H9 (cell line): Measurements from ENCODE around the gene PLAC8. TPM values are rescaled to one million over a fixed set of nuclear protein-coding genes. Genes with fewer than 3 reads are reported as not detected.

ENCODE experiments used
- DNase-seq: peaks from one replicate; pipeline ENCODE4 v3.0.0-alpha.2; 2017
- H2AFZ ChIP-seq: one replicate; pipeline ENCODE4 v1.6.1; 2013; ENCODE audit warnings: mild to moderate bottlenecking, low read length, control low read depth, moderate library complexity
- H2AK5ac ChIP-seq: 2 replicates; pipeline ENCODE4 v1.6.1; 2013; ENCODE audit warnings: low read length, control low read depth, mixed read lengths; ENCODE audit not compliant: insufficient read length
- H2BK120ac ChIP-seq: one replicate; pipeline ENCODE4 v1.6.1; 2013; ENCODE audit warnings: low read depth, mild to moderate bottlenecking, low read length, control low read depth, inconsistent platforms; ENCODE audit not compliant: poor library complexity, severe bottlenecking
- H2BK12ac ChIP-seq: 2 replicates; pipeline ENCODE4 v1.6.1; 2013; ENCODE audit warnings: low read length, control low read depth, mixed read lengths, low read depth; ENCODE audit not compliant: insufficient read length
- H2BK15ac ChIP-seq: 2 replicates; pipeline ENCODE4 v1.6.1; 2013; ENCODE audit warnings: low read depth, low read length, control low read depth
- H2BK20ac ChIP-seq: one replicate; pipeline ENCODE4 v1.6.1; 2013; ENCODE audit warnings: low read depth, mild to moderate bottlenecking, low read length, control low read depth, inconsistent platforms; ENCODE audit not compliant: poor library complexity, severe bottlenecking
- H2BK5ac ChIP-seq: 2 replicates; pipeline ENCODE4 v1.6.1; 2013; ENCODE audit warnings: low read length, control low read depth, mixed read lengths; ENCODE audit not compliant: insufficient read length
- H3K14ac ChIP-seq: 2 replicates; pipeline ENCODE4 v1.6.1; 2013; ENCODE audit warnings: low read length, control low read depth; ENCODE audit not compliant: insufficient read depth
- H3K18ac ChIP-seq: 2 replicates; pipeline ENCODE4 v1.6.1; 2013; ENCODE audit warnings: low read depth, mild to moderate bottlenecking, mixed read lengths, low read length, control low read depth; ENCODE audit not compliant: insufficient read length
- H3K23ac ChIP-seq: 2 replicates; pipeline ENCODE4 v1.6.1; 2013; ENCODE audit warnings: low read length, control low read depth, mixed read lengths, low read depth; ENCODE audit not compliant: insufficient read length
- H3K23me2 ChIP-seq: 2 replicates; pipeline ENCODE4 v1.6.1; 2013; ENCODE audit warnings: low read depth, mild to moderate bottlenecking, mixed read lengths, low read length, control low read depth; ENCODE audit not compliant: insufficient read length, poor library complexity, severe bottlenecking
- H3K27ac ChIP-seq: 2 replicates; pipeline ENCODE4 v1.5.1; 2013; ENCODE audit warnings: low read length, control low read depth, mixed read lengths, low read depth; ENCODE audit not compliant: insufficient read length
- H3K27me3 ChIP-seq: 2 replicates; pipeline ENCODE4 v1.6.1; 2013; ENCODE audit warnings: low read length, control low read depth, inconsistent platforms; ENCODE audit not compliant: insufficient read depth
- H3K4ac ChIP-seq: 2 replicates; pipeline ENCODE4 v1.6.1; 2013; ENCODE audit warnings: low read depth, mild to moderate bottlenecking, control low read depth, inconsistent platforms, low read length, moderate library complexity
- H3K4me1 ChIP-seq: 2 replicates; pipeline ENCODE4 v1.6.1; 2013; ENCODE audit warnings: low read length, control low read depth, inconsistent platforms; ENCODE audit not compliant: insufficient read depth
- H3K4me2 ChIP-seq: 2 replicates; pipeline ENCODE4 v1.6.1; 2013; ENCODE audit warnings: low read length, control low read depth, mixed read lengths; ENCODE audit not compliant: insufficient read length, insufficient read depth
- H3K56ac ChIP-seq: 2 replicates; pipeline ENCODE4 v1.6.1; 2013; ENCODE audit warnings: low read depth, mild to moderate bottlenecking, mixed read lengths, low read length, control low read depth; ENCODE audit not compliant: insufficient read length
- H3K79me1 ChIP-seq: 2 replicates; pipeline ENCODE4 v1.6.1; 2013; ENCODE audit warnings: low read depth, mild to moderate bottlenecking, moderate library complexity, low read length, control low read depth, inconsistent platforms; ENCODE audit not compliant: insufficient read depth, poor library complexity, severe bottlenecking
- H3K79me2 ChIP-seq: 2 replicates; pipeline ENCODE4 v1.6.1; 2013; ENCODE audit warnings: low read length, control low read depth, inconsistent platforms; ENCODE audit not compliant: insufficient read depth
- H3K9ac ChIP-seq: 2 replicates; pipeline ENCODE4 v1.6.1; 2013; ENCODE audit warnings: low read length, control low read depth, mixed read lengths; ENCODE audit not compliant: insufficient read length; ENCODE audit errors: extremely low read depth
- H3K9me3 ChIP-seq: one replicate; pipeline ENCODE4 v1.6.1; 2013; ENCODE audit warnings: low read depth, low read length, inconsistent platforms; ENCODE audit not compliant: control insufficient read depth
- H3T11ph ChIP-seq: one replicate; pipeline ENCODE4 v1.6.1; 2013; ENCODE audit warnings: mild to moderate bottlenecking, low read length, control low read depth, inconsistent platforms
- H4K20me1 ChIP-seq: one replicate; pipeline ENCODE4 v1.6.1; 2013; ENCODE audit not compliant: control insufficient read depth, insufficient read length, insufficient read depth
- H4K5ac ChIP-seq: 2 replicates; pipeline ENCODE4 v1.6.1; 2013; ENCODE audit warnings: low read depth, mild to moderate bottlenecking, mixed read lengths, low read length, control low read depth; ENCODE audit not compliant: insufficient read length
- H4K8ac ChIP-seq: replicated peaks from 2 replicates; pipeline ENCODE4 v1.6.1; 2013; ENCODE audit warnings: low read length, control low read depth, mixed read lengths, low read depth; ENCODE audit not compliant: insufficient read length
- H4K91ac ChIP-seq: 2 replicates; pipeline ENCODE4 v1.6.1; 2013; ENCODE audit warnings: low read depth, mild to moderate bottlenecking, moderate library complexity, mixed read lengths, low read length, control low read depth; ENCODE audit not compliant: insufficient read length
- H3K27ac Mint-ChIP-seq, 3 experiments: 2 replicates in 2 of 3; 3 replicates in 1 of 3; pipeline ENCODE4 v1.8.0; 2020 to 2021; ENCODE audit warnings: mixed read lengths in 3 of 3, mild to moderate bottlenecking in 1 of 3, moderate library complexity in 1 of 3
- H3K27me3 Mint-ChIP-seq: 2 replicates; pipeline ENCODE4 v1.8.0; 2021; ENCODE audit warnings: low read depth, mild to moderate bottlenecking, moderate library complexity, mixed read lengths
- H3K36me3 Mint-ChIP-seq, 3 experiments: 2 replicates in 2 of 3; 3 replicates in 1 of 3; pipeline ENCODE4 v1.8.0; 2020 to 2021; ENCODE audit warnings: low read depth in 3 of 3, mixed read lengths in 3 of 3; ENCODE audit not compliant: insufficient read depth in 1 of 3
- H3K4me1 Mint-ChIP-seq, 2 experiments: 2 replicates each; pipeline ENCODE4 v1.8.0; 2020; ENCODE audit warnings: mixed read lengths in 2 of 2
- H3K4me3 Mint-ChIP-seq, 2 experiments: 2 replicates in 1 of 2; 3 replicates in 1 of 2; pipeline ENCODE4 v1.8.0; 2020 to 2021; ENCODE audit warnings: mild to moderate bottlenecking in 2 of 2, mixed read lengths in 2 of 2, moderate library complexity in 1 of 2
- H3K9me3 Mint-ChIP-seq, 2 experiments: 2 replicates in 1 of 2; 3 replicates in 1 of 2; pipeline ENCODE4 v1.8.0; 2020; ENCODE audit warnings: mild to moderate bottlenecking in 2 of 2, mixed read lengths in 2 of 2, moderate library complexity in 1 of 2
- CTCF ChIP-seq: fragments of 200-600 bp; sonication (generic); conservative IDR thresholded peaks from 3 replicates; pipeline ENCODE4 v1.8.0; 2021; ENCODE audit warnings: antibody characterized with exemption, mild to moderate bottlenecking
- WGBS: extraction: QIAGEN DNeasy Blood & Tissue Kit; methylation state at CpG from one replicate; pipeline ENCODE4 v1.1.7; 2013; ENCODE audit warnings: missing lambda C conversion rate, low lambda C conversion rate, mixed read lengths; ENCODE audit not compliant: insufficient read length; ENCODE audit errors: extremely low coverage; 5-methylcytosine and 5-hydroxymethylcytosine counted together
- total RNA-seq: library from RNA; stranded (reverse); gene quantifications from 2 replicates; pipeline ENCODE4 v1.2.1, GENCODE V29; 2021

The PLAC8 gene
- total RNA-seq, 1 experiment from 2014 or later, result 1.6 TPM

GRCh38 chr4:83129264-83129663 is 14.7 kb upstream of the PLAC8 start:
- Histone ChIP-seq H4K8ac (no peak overlapping the region), H3K14ac (no peak overlapping the region), H2AFZ (no peak overlapping the region), H4K91ac (no peak overlapping the region), H3K23me2 (no peaks in the 10 kb centered on the region), H3K79me2 (no peaks in the 10 kb centered on the region), H2BK5ac (no peak overlapping the region), H3K27ac (no peak overlapping the region), H3K9me3 (no peaks in the 10 kb centered on the region), H4K20me1 (no peaks in the 10 kb centered on the region), H2AK5ac (no peak overlapping the region), H4K5ac (no peak overlapping the region), H3T11ph (no peak overlapping the region), H3K23ac (no peak overlapping the region), H2BK12ac (no peak overlapping the region), H3K79me1 (no peaks in the 10 kb centered on the region), H3K4me2 (no peak overlapping the region), H3K18ac (no peak overlapping the region), H3K56ac (no peak overlapping the region), H2BK120ac (no peak overlapping the region), H2BK20ac (no peak overlapping the region), H2BK15ac (no peak overlapping the region), H3K4me1 (no peaks in the 10 kb centered on the region), H3K4ac (no peak overlapping the region), H3K9ac (no peak overlapping the region), H3K27me3 (no peaks in the 10 kb centered on the region)
- TF ChIP-seq CTCF, result no peak
- Mint-ChIP-seq H3K36me3 (peaks cover 0 to 2% (median 0%) of the 10 kb centered on the region in 3 experiments; a peak in 2 of 7 replicates), H3K9me3 (peaks cover 11 to 19% of the 10 kb centered on the region in 2 experiments; a peak in 4 of 5 replicates), H3K27ac (no peak overlapping the region), H3K4me1 (no peaks in the 10 kb centered on the region), H3K4me3 (no peak overlapping the region), H3K27me3 (no peaks in the 10 kb centered on the region)
- WGBS, result no CpG with 5 or more reads among the region's 2 CpGs
- DNase-seq, result no peak
